Measurements from ENCODE around the gene BHLHA15. TPM values are rescaled to one million over a fixed set of nuclear protein-coding genes. Genes with fewer than 3 reads are reported as not detected.
A peak's percentile ranks its signal among the peaks of the same experiment; 100 is the strongest.

The BHLHA15 gene
- total RNA-seq, 2 donors from 2014 or later = 0.71 TPM; not detected in 1

GRCh38 chr7:98185101-98185500, 26.1 kb upstream of the BHLHA15 start:
- intact Hi-C loops (cut with DNase I) = no loop called here

GRCh38 chr7:98186452-98187137, 24.6 kb upstream of the BHLHA15 start:
- DNase-seq (ENCODE audit: low spot score) = no peak
- intact Hi-C loops (cut with DNase I) = no loop called here

More at GRCh38 chr7:98185101-98185500, 26.1 kb upstream of the BHLHA15 start:
- no peak for DNase-seq (ENCODE audit: low spot score)

GRCh38 chr7:98187138-98187502, 24.1 kb upstream of the BHLHA15 start:
- DNase-seq (ENCODE audit: low spot score) = no peak
- intact Hi-C loops (cut with DNase I) = no loop called here

DNA sequence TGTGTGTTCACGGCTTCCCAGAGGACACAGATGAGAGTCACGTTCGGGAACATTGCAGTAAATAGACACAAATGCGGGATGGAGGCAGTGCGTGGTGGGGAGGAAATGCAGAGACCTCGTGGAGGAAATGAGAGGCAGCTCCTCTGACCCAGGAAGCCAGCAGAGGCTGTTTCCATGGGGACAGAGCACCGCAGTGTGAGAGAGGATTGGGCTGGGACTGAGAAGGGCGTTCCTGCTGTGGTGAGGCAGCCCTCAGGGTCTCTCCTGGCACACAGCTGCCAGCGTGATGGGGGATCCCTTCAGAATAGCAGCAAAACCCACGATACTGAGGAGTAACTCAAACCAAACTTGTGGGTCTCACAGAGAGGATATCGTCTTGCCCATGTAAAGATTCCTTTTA, 21.7 kb upstream of the BHLHA15 start:
- intact Hi-C loops (cut with DNase I) = no loop called here
- DNase-seq (ENCODE audit: low spot score) = no peak

DNA sequence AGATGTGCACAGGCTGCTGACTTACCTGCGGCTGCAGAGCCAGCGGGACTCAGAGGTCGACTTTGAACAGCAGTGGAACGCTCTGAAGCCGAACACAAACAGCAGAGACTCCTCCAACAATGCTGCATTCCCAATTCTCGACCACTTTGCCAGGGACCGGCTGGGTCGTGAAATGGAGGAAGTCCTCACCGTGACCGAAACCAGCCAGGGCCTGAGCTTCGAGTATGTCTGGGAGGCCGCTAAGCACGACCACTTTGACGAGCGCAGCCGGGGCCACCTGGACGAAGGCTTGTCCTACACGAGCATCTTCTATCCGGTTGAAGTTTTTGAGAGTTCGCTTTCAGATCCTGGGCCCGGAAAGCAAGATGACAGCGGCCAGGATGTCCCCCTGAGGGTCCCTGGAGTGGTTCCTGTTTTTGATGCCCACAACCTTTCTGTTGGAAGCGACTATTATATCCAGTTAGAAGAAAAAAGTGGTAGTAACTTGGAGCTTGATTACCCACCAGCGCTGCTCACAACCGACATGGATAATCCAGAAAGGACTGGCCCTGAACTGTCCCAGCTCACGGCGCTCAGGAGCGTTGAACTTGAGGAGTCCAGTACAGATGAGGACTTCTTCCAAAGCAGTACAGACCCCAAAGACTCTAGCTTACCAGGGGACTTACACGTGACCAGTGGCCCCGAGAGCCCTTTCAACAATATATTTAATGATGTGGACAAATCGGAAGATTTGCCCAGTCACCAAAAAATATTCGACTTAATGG, 19.4 kb upstream of the BHLHA15 start:
- no peak for DNase-seq (ENCODE audit: low spot score)
- intact Hi-C loops (cut with DNase I) = loop anchor here in 1 of 2 donors (10.0 kb wide), 1 partner anchor 1767 kb away; no protein-coding TSS in a partner anchor

- DNase-seq (ENCODE audit: low spot score) = no peak
- intact Hi-C loops (cut with DNase I) = loop anchor here in 1 of 2 donors (10.0 kb wide), 1 partner anchor 1768 kb away; no protein-coding TSS in a partner anchor
These were observed 18.3 kb upstream of the BHLHA15 start for GRCh38 chr7:98192781-98193457.

DNA sequence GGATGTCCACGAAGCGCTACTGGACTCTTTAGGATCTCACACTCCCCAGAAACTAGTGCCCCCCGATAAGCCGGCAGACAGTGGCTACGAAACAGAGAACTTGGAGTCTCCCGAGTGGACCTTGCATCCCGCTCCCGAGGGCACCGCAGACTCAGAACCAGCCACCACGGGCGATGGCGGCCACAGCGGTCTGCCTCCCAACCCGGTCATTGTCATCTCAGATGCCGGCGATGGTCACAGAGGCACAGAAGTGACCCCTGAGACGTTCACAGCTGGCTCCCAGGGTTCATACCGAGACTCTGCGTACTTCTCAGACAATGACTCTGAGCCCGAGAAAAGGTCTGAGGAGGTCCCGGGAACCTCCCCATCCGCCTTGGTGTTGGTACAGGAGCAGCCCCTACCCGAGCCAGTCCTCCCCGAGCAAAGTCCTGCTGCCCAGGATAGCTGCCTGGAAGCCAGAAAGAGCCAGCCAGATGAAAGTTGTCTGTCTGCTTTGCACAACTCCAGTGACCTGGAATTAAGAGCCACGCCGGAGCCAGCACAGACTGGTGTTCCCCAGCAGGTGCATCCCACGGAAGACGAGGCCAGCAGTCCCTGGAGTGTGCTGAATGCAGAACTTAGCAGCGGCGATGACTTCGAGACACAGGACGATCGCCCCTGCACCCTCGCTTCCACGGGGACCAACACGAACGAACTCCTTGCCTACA, 17.6 kb upstream of the BHLHA15 start:
- intact Hi-C loops (cut with DNase I) = loop anchor here in 1 of 2 donors (10.0 kb wide), 1 partner anchor 1769 kb away; no protein-coding TSS in a partner anchor

DNA sequence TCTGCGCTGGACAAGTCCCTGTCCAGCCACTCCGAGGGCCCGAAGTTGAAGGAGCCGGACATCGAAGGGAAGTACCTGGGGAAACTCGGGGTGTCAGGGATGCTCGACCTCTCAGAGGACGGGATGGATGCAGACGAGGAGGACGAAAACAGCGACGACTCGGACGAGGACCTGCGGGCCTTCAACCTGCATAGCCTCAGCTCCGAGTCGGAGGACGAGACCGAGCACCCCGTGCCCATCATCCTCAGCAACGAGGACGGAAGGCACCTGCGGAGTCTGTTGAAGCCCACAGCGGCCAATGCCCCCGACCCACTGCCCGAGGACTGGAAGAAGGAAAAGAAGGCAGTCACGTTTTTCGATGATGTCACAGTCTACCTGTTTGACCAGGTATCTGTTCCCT, 17.1 kb upstream of the BHLHA15 start:
- intact Hi-C loops (cut with DNase I) = loop anchor here in 1 of 2 donors (10.0 kb wide), 1 partner anchor 1769 kb away; no protein-coding TSS in a partner anchor
- no peak for DNase-seq (ENCODE audit: low spot score)

More for the DNA sequence above, 17.6 kb upstream of the BHLHA15 start:
- DNase-seq (ENCODE audit: low spot score) = peak; percentile 80

GRCh38 chr7:98194672-98195457, 16.4 kb upstream of the BHLHA15 start:
- intact Hi-C loops (cut with DNase I) = loop anchor here in 1 of 2 donors (10.0 kb wide), 1 partner anchor 1770 kb away; no protein-coding TSS in a partner anchor
- no peak for DNase-seq (ENCODE audit: low spot score)

GRCh38 chr7:98196706-98197605, 14.3 kb upstream of the BHLHA15 start:
- DNase-seq (ENCODE audit: low spot score) = no peak
- intact Hi-C loops (cut with DNase I) = loop anchor here in 1 of 2 donors (10.0 kb wide), 1 partner anchor 1772 kb away; no protein-coding TSS in a partner anchor

GRCh38 chr7:98199131-98199530, 12.1 kb upstream of the BHLHA15 start:
- intact Hi-C loops (cut with DNase I) = loop anchor here in 1 of 2 donors (10.0 kb wide), 1 partner anchor 1774 kb away; no protein-coding TSS in a partner anchor
- DNase-seq (ENCODE audit: low spot score) = no peak

DNA sequence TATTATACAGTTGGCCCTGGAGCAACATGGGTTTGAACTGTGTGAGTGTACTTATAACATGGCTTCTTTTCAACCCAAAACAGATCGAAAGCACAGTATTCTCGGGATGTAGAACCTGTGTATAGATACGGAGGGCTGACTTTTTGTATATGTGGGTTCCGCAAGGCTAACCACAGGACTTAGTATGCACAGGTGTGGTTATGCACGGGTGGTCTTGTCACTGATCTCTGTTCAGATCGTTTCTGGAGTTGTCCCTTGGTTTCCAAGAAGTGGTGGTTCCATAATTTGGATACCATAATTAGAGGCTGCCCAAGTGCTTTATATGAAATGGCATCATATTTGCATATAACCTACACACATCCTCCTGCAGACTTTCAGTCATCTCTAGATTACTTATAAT, 10.9 kb upstream of the BHLHA15 start:
- intact Hi-C loops (cut with DNase I) = no loop called here

GRCh38 chr7:98202367-98203195, 8.7 kb upstream of the BHLHA15 start:
- no peak for DNase-seq (ENCODE audit: low spot score)
- intact Hi-C loops (cut with DNase I) = no loop called here

More for the DNA sequence above, 10.9 kb upstream of the BHLHA15 start:
- DNase-seq (ENCODE audit: low spot score) = no peak

GRCh38 chr7:98203261-98203963, 7.8 kb upstream of the BHLHA15 start:
- intact Hi-C loops (cut with DNase I) = no loop called here
- no peak for DNase-seq (ENCODE audit: low spot score)

- intact Hi-C loops (cut with DNase I) = no loop called here
- no peak for DNase-seq (ENCODE audit: low spot score)
These were observed 7.2 kb upstream of the BHLHA15 start for GRCh38 chr7:98203964-98204605.
